Iris pigment epithelial cell (primary cell): ENCODE data around the gene PLXDC1.
A peak's percentile ranks its signal among the peaks of the same experiment; 100 is the strongest.
"Not testable (repeated sequence)": the region's sequence is repeated elsewhere in the genome, so short reads cannot be mapped to it uniquely, and the experiment has no call there.

Experiments
- DNase-seq: peaks from one replicate; pipeline ENCODE4 v3.0.0-alpha.2; 2011; ENCODE audit warnings: low read depth

The PLXDC1 gene

GRCh38 chr17:39181303-39181702 is 29.9 kb upstream of the PLXDC1 start:
- DNase-seq = no peak

- DNase-seq = peak; percentile 73
Measured at GRCh38 chr17:39178536-39178935, 27.1 kb upstream of the PLXDC1 start.

GRCh38 chr17:39177256-39177655 is 25.8 kb upstream of the PLXDC1 start:
- DNase-seq = no peak

- DNase-seq = no peak
Measured at GRCh38 chr17:39175695-39176093, 24.3 kb upstream of the PLXDC1 start.

GRCh38 chr17:39174920-39175694 is 23.7 kb upstream of the PLXDC1 start:
- peak; percentile 49 for DNase-seq

GRCh38 chr17:39173526-39174274 is 22.3 kb upstream of the PLXDC1 start:
- DNase-seq = no peak

GRCh38 chr17:39173080-39173479 is 21.6 kb upstream of the PLXDC1 start:
- DNase-seq = no peak

- no peak for DNase-seq
Measured at GRCh38 chr17:39171933-39172332, 20.5 kb upstream of the PLXDC1 start.

GRCh38 chr17:39170558-39170957 is 19.1 kb upstream of the PLXDC1 start:
- DNase-seq = no peak

GRCh38 chr17:39170109-39170508 is 18.7 kb upstream of the PLXDC1 start:
- no peak for DNase-seq

- no peak for DNase-seq
Measured at GRCh38 chr17:39169518-39169917, 18.1 kb upstream of the PLXDC1 start.

- DNase-seq = no peak
Measured at GRCh38 chr17:39169101-39169500, 17.7 kb upstream of the PLXDC1 start.

- DNase-seq = not testable (repeated sequence)
Measured at GRCh38 chr17:39168503-39168902, 17.1 kb upstream of the PLXDC1 start.

- DNase-seq = no peak
Measured at GRCh38 chr17:39167476-39167875, 16.0 kb upstream of the PLXDC1 start.

GRCh38 chr17:39166437-39167335 is 15.2 kb upstream of the PLXDC1 start:
- DNase-seq = no peak

- no peak for DNase-seq
Measured at GRCh38 chr17:39165841-39166349, 14.5 kb upstream of the PLXDC1 start, which contains the start of gene ARL5C. Gene ARL5C, minus strand, starts transcription at chr17:39166161. Its CDS starts 401 bp downstream, at chr17:39165760.

GRCh38 chr17:39165178-39165840 is 13.9 kb upstream of the PLXDC1 start:
- no peak for DNase-seq

- peak; percentile 95 for DNase-seq
Measured at GRCh38 chr17:39164675-39165143, 13.3 kb upstream of the PLXDC1 start.

GRCh38 chr17:39161962-39162361 is 10.5 kb upstream of the PLXDC1 start:
- no peak for DNase-seq

GRCh38 chr17:39158623-39159022 is 7.2 kb upstream of the PLXDC1 start:
- no peak for DNase-seq

- DNase-seq = peak; percentile 32
Measured at GRCh38 chr17:39156491-39156890, 5.1 kb upstream of the PLXDC1 start.
